GM23338 (cell line): ENCODE data around the gene NEK11. TPM values are rescaled to one million over a fixed set of nuclear protein-coding genes. Genes with fewer than 3 reads are reported as not detected.

Experiments used
- ATAC-seq: fragments of 200-7000 bp; cut with Tn5 transposase; 3 replicates; pipeline ENCODE4 v1.9.1; 2020
- DNase-seq: peaks from one replicate; pipeline ENCODE4 v3.0.0-alpha.2; 2015; ENCODE audit warnings: low spot score
- H2AFZ ChIP-seq: fragments of 200-600 bp; sonication (generic); 2 replicates; pipeline ENCODE4 v1.8.0; 2016; ENCODE audit warnings: antibody characterized with exemption, mild to moderate bottlenecking, moderate library complexity
- H3F3A ChIP-seq: fragments of 200-600 bp; sonication (generic); replicated peaks from 2 replicates; pipeline ENCODE4 v1.8.0; 2017; ENCODE audit warnings: antibody characterized with exemption, mixed run types, low read depth
- H3K27ac ChIP-seq: fragments of 200-600 bp; sonication (generic); 2 replicates; pipeline ENCODE4 v1.6.1; 2016; ENCODE audit warnings: low read depth
- H3K27me3 ChIP-seq: fragments of 200-600 bp; sonication (generic); 2 replicates; pipeline ENCODE4 v1.8.0; 2016; ENCODE audit warnings: mild to moderate bottlenecking, mixed run types, moderate library complexity; ENCODE audit not compliant: insufficient read depth
- H3K36me3 ChIP-seq: fragments of 200-600 bp; sonication (generic); 2 replicates; pipeline ENCODE4 v1.8.0; 2016; ENCODE audit warnings: mild to moderate bottlenecking; ENCODE audit not compliant: insufficient read depth
- H3K4me1 ChIP-seq: fragments of 200-600 bp; sonication (generic); 2 replicates; pipeline ENCODE4 v1.8.0; 2016; ENCODE audit warnings: mild to moderate bottlenecking, moderate library complexity; ENCODE audit not compliant: insufficient read depth
- H3K4me2 ChIP-seq: fragments of 200-600 bp; sonication (generic); 2 replicates; pipeline ENCODE4 v1.7.1; 2017; ENCODE audit warnings: mixed run types
- H3K4me3 ChIP-seq: fragments of 200-600 bp; sonication (generic); 2 replicates; pipeline ENCODE4 v1.6.1; 2016; ENCODE audit warnings: mixed run types
- H3K79me2 ChIP-seq: fragments of 200-600 bp; sonication (generic); replicated peaks from 2 replicates; pipeline ENCODE4 v1.8.0; 2017; ENCODE audit warnings: mild to moderate bottlenecking; ENCODE audit not compliant: insufficient read depth
- H3K9me2 ChIP-seq: fragments of 200-600 bp; sonication (generic); 2 replicates; pipeline ENCODE4 v1.8.0; 2017; ENCODE audit not compliant: insufficient read depth
- H4K20me1 ChIP-seq: fragments of 200-600 bp; sonication (generic); replicated peaks from 2 replicates; pipeline ENCODE4 v1.8.0; 2017; ENCODE audit warnings: mild to moderate bottlenecking; ENCODE audit not compliant: insufficient read depth
- H3K27ac Mint-ChIP-seq: 2 replicates; pipeline ENCODE4 v1.8.0; 2020; ENCODE audit warnings: inconsistent platforms, mild to moderate bottlenecking, moderate library complexity, mixed read lengths
- H3K27me3 Mint-ChIP-seq: 3 replicates; pipeline ENCODE4 v1.8.0; 2022; ENCODE audit warnings: low read depth, mild to moderate bottlenecking, moderate library complexity, mixed read lengths, inconsistent platforms; ENCODE audit not compliant: insufficient read depth, poor library complexity
- H3K36me3 Mint-ChIP-seq: 3 replicates; pipeline ENCODE4 v1.8.0; 2021; ENCODE audit warnings: low read depth, mild to moderate bottlenecking, inconsistent platforms, moderate library complexity, mixed read lengths
- H3K4me1 Mint-ChIP-seq: 3 replicates; pipeline ENCODE4 v1.8.0; 2020; ENCODE audit warnings: mild to moderate bottlenecking, inconsistent platforms, mixed read lengths
- H3K4me3 Mint-ChIP-seq: 3 replicates; pipeline ENCODE4 v1.8.0; 2021; ENCODE audit warnings: moderate library complexity, mild to moderate bottlenecking, inconsistent platforms, mixed read lengths
- H3K9me3 Mint-ChIP-seq: 3 replicates; pipeline ENCODE4 v1.8.0; 2020; ENCODE audit warnings: moderate library complexity, mild to moderate bottlenecking, inconsistent platforms, mixed read lengths
- CREB1 ChIP-seq: fragments of 250-450 bp; sonication (Bioruptor Pico); IDR thresholded peaks from 2 replicates; pipeline ENCODE4 v1.5.0; 2020; ENCODE audit warnings: low read depth, mild to moderate bottlenecking, moderate library complexity
- CTCF ChIP-seq, 2 experiments: fragments of 200-600 bp in 1 of 2; sonication (generic) in 1 of 2; conservative IDR thresholded peaks; 2 replicates each; pipeline versions ENCODE4 v1.5.1 to v1.6.1; 2016 to 2017; ENCODE audit warnings: antibody characterized with exemption in 2 of 2, low read depth in 2 of 2, mild to moderate bottlenecking in 2 of 2, moderate library complexity in 1 of 2
- ETS1 ChIP-seq: IDR thresholded peaks from 2 replicates; pipeline ENCODE4 v1.6.1; 2016; ENCODE audit warnings: antibody characterized with exemption
- EZH2 ChIP-seq: fragments of 200-600 bp; sonication (generic); IDR thresholded peaks from one replicate; pipeline ENCODE4 v1.8.0; 2017; ENCODE audit warnings: antibody characterized with exemption, mild to moderate bottlenecking, low read depth; ENCODE audit not compliant: unreplicated experiment
- EZH2phosphoT487 ChIP-seq: fragments of 200-600 bp; sonication (generic); IDR thresholded peaks from one replicate; pipeline ENCODE4 v1.8.1; 2018; ENCODE audit warnings: antibody characterized with exemption; ENCODE audit not compliant: unreplicated experiment
- JUNB ChIP-seq: IDR thresholded peaks from one replicate; pipeline ENCODE4 v1.6.1; 2016; ENCODE audit warnings: antibody characterized with exemption; ENCODE audit not compliant: unreplicated experiment
- NANOG ChIP-seq: IDR thresholded peaks from 2 replicates; pipeline ENCODE4 v1.6.1; 2016; ENCODE audit warnings: antibody characterized with exemption, borderline replicate concordance
- POLR2AphosphoS5 ChIP-seq: IDR thresholded peaks from 2 replicates; pipeline ENCODE4 v1.6.1; 2016; ENCODE audit warnings: antibody characterized with exemption, low read depth
- REST ChIP-seq: IDR thresholded peaks from one replicate; pipeline ENCODE4 v1.6.1; 2018; ENCODE audit warnings: antibody characterized with exemption; ENCODE audit not compliant: unreplicated experiment
- STAT1 ChIP-seq: IDR thresholded peaks from one replicate; pipeline ENCODE4 v1.6.1; 2016; ENCODE audit warnings: antibody characterized with exemption; ENCODE audit not compliant: unreplicated experiment
- ZNF114 ChIP-seq: fragments of 250-450 bp; sonication (Bioruptor Pico); IDR thresholded peaks from 2 replicates; pipeline ENCODE4 v1.5.0; 2020; ENCODE audit warnings: mild to moderate bottlenecking, moderate library complexity
- ZNF331 ChIP-seq: fragments of 250-450 bp; sonication (Bioruptor Pico); IDR thresholded peaks from 2 replicates; pipeline ENCODE4 v1.5.0; 2020; ENCODE audit warnings: low read depth, mild to moderate bottlenecking, moderate library complexity
- ZNF462 ChIP-seq: fragments of 250-450 bp; sonication (Bioruptor Pico); IDR thresholded peaks from 2 replicates; pipeline ENCODE4 v1.5.0; 2020; ENCODE audit warnings: mild to moderate bottlenecking, moderate library complexity
- polyA plus RNA-seq: library from polyadenylated mRNA; unstranded; fragments of >200 nt; fragmentation: Nextera tagmentation; extraction: Ambion mirVana; gene quantifications from 2 replicates; pipeline ENCODE4 v1.2.1, GENCODE V29; 2016
- total RNA-seq: library from RNA; depleted of rRNA; stranded (reverse); fragments of >200 nt; shearing (Covaris generic); gene quantifications from 2 replicates; pipeline ENCODE4 v1.2.3, GENCODE V29; 2014

Gene NEK11
- total and polyA plus RNA-seq, 2 experiments from 2014 or later, result 0.80 to 1.1 TPM

- Histone ChIP-seq H2AFZ (no peak overlapping the region), H3K4me2 (no peak overlapping the region), H3K27me3 (no peaks in the 10 kb centered on the region), H4K20me1 (no peaks in the 10 kb centered on the region), H3K4me3 (no peak overlapping the region), H3K9me2 (peaks cover 3% of the 10 kb centered on the region; the same call in 1 of the 2 replicates), H3F3A (no peaks in the 10 kb centered on the region), H3K79me2 (no peaks in the 10 kb centered on the region), H3K36me3 (no peaks in the 10 kb centered on the region), H3K27ac (no peak overlapping the region), H3K4me1 (peaks cover 13% of the 10 kb centered on the region; the same call in 1 of the 2 replicates)
- H3K27ac Mint-ChIP-seq, result no peak overlapping the region
- H3K36me3 Mint-ChIP-seq, result no peaks in the 10 kb centered on the region
- ATAC-seq (no peak), DNase-seq (no peak)
- H3K4me1 Mint-ChIP-seq, result peaks cover 12% of the 10 kb centered on the region
- TF ChIP-seq STAT1, result no peak
- no peak for TF ChIP-seq NANOG
- TF ChIP-seq REST, result no peak
- TF ChIP-seq EZH2, result no peak
- TF ChIP-seq ETS1, result no peak
- TF ChIP-seq CREB1, result no peak
- TF ChIP-seq EZH2phosphoT487, result no peak
- TF ChIP-seq CTCF (conservative IDR thresholded peaks at IDR 0.05; ENCODE audit: low read depth in 2 of 2), result no peak
- TF ChIP-seq ZNF114 (CRISPR knock-in tag), result no peak
- TF ChIP-seq ZNF462, result no peak
- TF ChIP-seq ZNF331 (CRISPR knock-in tag), result no peak
- TF ChIP-seq JUNB, result no peak
- TF ChIP-seq POLR2AphosphoS5, result no peak
- H3K9me3 Mint-ChIP-seq, result no peaks in the 10 kb centered on the region
- no peak overlapping the region for H3K4me3 Mint-ChIP-seq
- peaks cover 2% of the 10 kb centered on the region for H3K27me3 Mint-ChIP-seq
Observed at GRCh38 chr3:131284302-131284701, 257.6 kb downstream of the NEK11 start.
